GM21825 (cell line): ENCODE results near the gene KIAA1217.

ENCODE experiments used
- ATAC-seq: cut with Tn5 transposase; IDR thresholded peaks from one replicate; pipeline ENCODE4 v1.9.1; 2021; ENCODE audit warnings: mild to moderate bottlenecking, moderate library complexity; ENCODE audit not compliant: unreplicated experiment

KIAA1217 gene

GRCh38 chr10:24279166-24279565 is 70.2 kb downstream of the KIAA1217 start:
- no peak for ATAC-seq

GRCh38 chr10:24287559-24288195 is 78.7 kb downstream of the KIAA1217 start:
- ATAC-seq: no peak

GRCh38 chr10:24288581-24288980 is 79.6 kb downstream of the KIAA1217 start:
- no peak for ATAC-seq

GRCh38 chr10:24289235-24289634 is 80.3 kb downstream of the KIAA1217 start:
- ATAC-seq: no peak

GRCh38 chr10:24292304-24293293 is 83.7 kb downstream of the KIAA1217 start:
- ATAC-seq: no peak

GRCh38 chr10:24299578-24300260 is 90.8 kb downstream of the KIAA1217 start:
- no peak for ATAC-seq

GRCh38 chr10:24303522-24304310 is 94.8 kb downstream of the KIAA1217 start:
- ATAC-seq: no peak

- no peak for ATAC-seq
Observed at GRCh38 chr10:24305551-24306506, 96.9 kb downstream of the KIAA1217 start.

- no peak for ATAC-seq
Observed at GRCh38 chr10:24306507-24306875, 97.6 kb downstream of the KIAA1217 start.

- ATAC-seq: no peak
Observed at GRCh38 chr10:24307116-24307515, 98.2 kb downstream of the KIAA1217 start.

GRCh38 chr10:24307696-24308485 is 99.0 kb downstream of the KIAA1217 start:
- ATAC-seq: no peak

GRCh38 chr10:24310104-24310503 is 101.2 kb downstream of the KIAA1217 start:
- no peak for ATAC-seq

- ATAC-seq: no peak
Observed at GRCh38 chr10:24311888-24312287, 103.0 kb downstream of the KIAA1217 start.

- no peak for ATAC-seq
Observed at GRCh38 chr10:24313283-24313682, 104.3 kb downstream of the KIAA1217 start.

- ATAC-seq: no peak
Observed at GRCh38 chr10:24315211-24315610, 106.3 kb downstream of the KIAA1217 start.

- ATAC-seq: no peak
Observed at GRCh38 chr10:24318517-24318916, 109.6 kb downstream of the KIAA1217 start.

- ATAC-seq: no peak
Observed at GRCh38 chr10:24320373-24320772, 111.4 kb downstream of the KIAA1217 start.

- ATAC-seq: no peak
Observed at GRCh38 chr10:24324651-24325050, 115.7 kb downstream of the KIAA1217 start.

GRCh38 chr10:24331457-24331856 is 122.5 kb downstream of the KIAA1217 start:
- ATAC-seq: no peak
